ENCODE measurements around the gene CPN1. TPM values are rescaled to one million over a fixed set of nuclear protein-coding genes. Genes with fewer than 3 reads are reported as not detected.
"Not testable (repeated sequence)": the region's sequence is repeated elsewhere in the genome, so short reads cannot be mapped to it uniquely, and the experiment has no call there.

The CPN1 gene
- total and polyA plus RNA-seq, 5 experiments from 2014 or later: not detected

DNA sequence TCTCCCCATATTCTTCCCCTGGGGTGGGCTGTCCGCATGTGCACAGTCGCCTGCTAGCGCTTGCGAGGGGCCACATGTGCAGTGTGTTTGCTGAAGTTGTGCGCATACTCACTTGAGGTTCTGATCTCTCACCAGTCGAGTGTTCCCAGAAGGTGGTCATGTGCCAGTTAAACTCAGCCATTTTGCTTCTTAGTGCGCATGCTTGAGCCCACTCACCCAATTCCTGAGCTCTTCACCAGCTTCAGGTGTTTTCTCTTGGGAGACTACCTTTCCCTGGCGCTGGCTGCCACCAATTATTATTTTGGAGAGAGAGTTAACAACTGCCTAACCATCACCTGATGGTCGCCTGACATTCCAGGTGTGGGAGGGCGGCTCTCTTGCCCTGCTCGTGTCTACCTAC is 25.2 kb upstream of the CPN1 start:
- H3K36me3 Mint-ChIP-seq: peaks cover 0 to 9% (median 0%) of the 10 kb centered on the region in 3 donors
- peaks cover 11 to 26% (median 19%) of the 10 kb centered on the region in 5 donors for H3K27me3 Mint-ChIP-seq
- no peak for ATAC-seq
- no peaks in the 10 kb centered on the region for H3K4me1 Mint-ChIP-seq
- H3K27ac Mint-ChIP-seq: peak overlapping the region in 1 of 10 donors; percentile 29
- POLR2A ChIA-PET: no interaction called here
- no peak for DNase-seq
- H3K9me3 Mint-ChIP-seq: peaks cover 0 to 9% (median 0%) of the 10 kb centered on the region in 9 donors
- H3K4me3 Mint-ChIP-seq: no peak overlapping the region

DNA sequence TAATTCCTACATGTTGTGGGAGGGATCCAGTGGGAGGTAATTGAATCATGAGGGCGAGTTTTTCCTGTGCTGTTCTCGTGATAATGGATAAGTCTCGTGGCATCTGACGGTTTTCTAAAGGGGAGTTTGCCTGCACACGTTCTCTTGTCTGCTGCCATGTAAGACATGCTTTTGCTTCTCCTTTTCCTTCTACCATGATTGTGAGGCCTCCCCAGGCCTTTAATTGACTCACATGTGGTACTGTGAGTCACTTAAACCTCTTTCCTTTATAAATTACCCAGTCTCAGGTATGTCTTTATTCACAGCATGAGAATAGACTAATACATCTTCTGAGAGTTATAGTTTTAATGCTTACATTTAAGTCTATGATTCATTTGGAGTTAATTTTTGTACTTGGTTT is 22.6 kb upstream of the CPN1 start:
- H3K4me3 Mint-ChIP-seq: no peak overlapping the region
- ATAC-seq (no peak), DNase-seq (no peak)
- H3K27ac Mint-ChIP-seq: no peak overlapping the region
- H3K27me3 Mint-ChIP-seq: peaks cover 21 to 43% (median 28%) of the 10 kb centered on the region in 5 donors
- POLR2A ChIA-PET: no interaction called here
- no peaks in the 10 kb centered on the region for H3K4me1 Mint-ChIP-seq
- H3K36me3 Mint-ChIP-seq: peaks cover 0 to 9% (median 0%) of the 10 kb centered on the region in 3 donors
- peaks cover 0 to 9% (median 0%) of the 10 kb centered on the region in 9 donors for H3K9me3 Mint-ChIP-seq

DNA sequence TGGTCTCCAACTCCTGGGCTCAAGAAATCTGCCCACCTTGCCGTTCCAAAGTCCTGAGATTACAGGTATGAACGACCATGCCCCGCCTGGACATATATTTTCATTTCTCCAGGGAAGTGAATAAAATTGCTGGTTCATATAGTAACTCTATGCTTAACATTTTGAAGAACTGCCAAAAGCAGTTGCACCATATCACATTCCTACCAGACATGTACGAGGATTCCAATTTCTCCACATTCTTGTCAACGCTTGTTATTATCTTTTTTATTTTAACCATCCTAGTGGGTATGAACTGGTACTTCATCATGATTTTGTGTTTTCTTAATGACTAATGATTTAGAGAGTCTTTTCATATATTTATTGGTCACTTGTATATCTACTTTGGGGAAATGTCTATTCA is 21.9 kb upstream of the CPN1 start:
- DNase-seq (no peak), ATAC-seq (no peak)
- no peak overlapping the region for H3K27ac Mint-ChIP-seq
- H3K27me3 Mint-ChIP-seq: peaks cover 21 to 43% (median 28%) of the 10 kb centered on the region in 5 donors
- H3K4me3 Mint-ChIP-seq: no peak overlapping the region
- no peaks in the 10 kb centered on the region for H3K4me1 Mint-ChIP-seq
- peaks cover 0 to 9% (median 0%) of the 10 kb centered on the region in 9 donors for H3K9me3 Mint-ChIP-seq
- POLR2A ChIA-PET: no interaction called here
- peaks cover 0 to 9% (median 0%) of the 10 kb centered on the region in 3 donors for H3K36me3 Mint-ChIP-seq

- peaks cover 24 to 43% (median 33%) of the 10 kb centered on the region in 5 donors for H3K27me3 Mint-ChIP-seq
- POLR2A ChIA-PET: no interaction called here
Observed at GRCh38 chr10:100101192-100102076, 19.8 kb upstream of the CPN1 start.

DNA sequence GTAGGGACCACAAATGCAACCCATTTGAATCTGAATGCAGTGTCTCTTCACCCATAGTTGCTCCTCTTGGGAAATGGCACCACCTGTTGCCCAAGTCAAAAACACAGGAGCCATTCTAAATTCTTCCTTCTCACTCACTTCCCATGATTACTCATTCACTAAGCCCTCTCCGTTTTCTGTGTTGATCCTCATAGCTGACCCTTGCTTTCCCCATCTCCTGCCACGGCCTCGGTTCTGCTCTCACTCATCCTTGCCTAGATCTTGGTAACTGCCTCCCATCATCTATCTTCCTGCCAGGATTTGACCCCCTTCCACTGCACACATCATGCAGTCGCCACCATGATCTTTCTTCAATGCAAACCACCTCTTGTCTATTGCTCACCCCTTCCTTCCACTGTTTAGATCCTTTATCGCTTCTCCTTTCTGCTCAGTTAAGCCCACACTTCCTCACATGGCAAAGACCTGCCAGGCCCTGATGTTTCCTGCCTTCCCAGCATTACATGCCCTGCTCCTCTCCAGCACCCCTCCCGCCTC is 19.0 kb upstream of the CPN1 start:
- peaks cover 0 to 13% (median 0%) of the 10 kb centered on the region in 3 donors for H3K36me3 Mint-ChIP-seq
- no peak for DNase-seq
- peaks cover 24 to 43% (median 33%) of the 10 kb centered on the region in 5 donors for H3K27me3 Mint-ChIP-seq
- no peak overlapping the region for H3K4me3 Mint-ChIP-seq
- peaks cover 0 to 9% (median 3%) of the 10 kb centered on the region in 9 donors for H3K9me3 Mint-ChIP-seq
- H3K4me1 Mint-ChIP-seq: peaks cover 0 to 2% (median 0%) of the 10 kb centered on the region in 4 donors
- POLR2A ChIA-PET: no interaction called here
- H3K27ac Mint-ChIP-seq: no peak overlapping the region
- ATAC-seq: no peak

More at GRCh38 chr10:100101192-100102076, 19.8 kb upstream of the CPN1 start:
- Mint-ChIP-seq H3K27ac (no peak overlapping the region), H3K36me3 (peaks cover 0 to 13% (median 0%) of the 10 kb centered on the region in 3 donors), H3K4me3 (no peak overlapping the region), H3K4me1 (peaks cover 0 to 2% (median 0%) of the 10 kb centered on the region in 4 donors), H3K9me3 (peaks cover 0 to 9% (median 3%) of the 10 kb centered on the region in 9 donors)
- ATAC-seq (no peak), DNase-seq (no peak)

DNA sequence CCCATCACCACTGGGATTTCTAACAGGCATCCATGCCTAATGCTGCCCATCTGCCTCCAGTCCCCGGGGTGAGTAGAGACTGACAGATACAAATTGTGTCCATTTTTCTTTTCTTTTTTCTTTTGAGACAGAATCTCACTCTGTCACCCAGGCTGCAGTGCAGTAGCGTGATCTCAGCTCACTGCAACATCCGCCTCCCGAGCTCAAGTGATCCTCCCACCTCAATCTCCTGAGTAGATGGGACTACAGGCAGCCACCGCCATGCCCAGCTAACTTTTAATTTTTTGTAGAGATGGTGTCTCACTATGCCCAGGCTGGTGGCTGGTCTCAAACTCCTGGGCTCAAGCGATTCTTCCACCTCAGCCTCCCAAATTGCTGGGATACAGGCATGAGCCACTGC is 7.6 kb upstream of the CPN1 start:
- Mint-ChIP-seq H3K27ac (no peak overlapping the region), H3K27me3 (peaks cover 10 to 21% (median 19%) of the 10 kb centered on the region in 5 donors), H3K36me3 (no peaks in the 10 kb centered on the region), H3K9me3 (peaks cover 0 to 6% (median 0%) of the 10 kb centered on the region in 9 donors), H3K4me1 (no peaks in the 10 kb centered on the region), H3K4me3 (no peak overlapping the region)
- no peak for DNase-seq
- POLR2A ChIA-PET: no interaction called here
- ATAC-seq: no peak

GRCh38 chr10:100086708-100087107 is 5.0 kb upstream of the CPN1 start:
- H3K27ac Mint-ChIP-seq, DNase-seq, H3K4me3 Mint-ChIP-seq, H3K9me3 Mint-ChIP-seq, H3K4me1 Mint-ChIP-seq, POLR2A ChIA-PET, H3K36me3 Mint-ChIP-seq, ATAC-seq: not testable (repeated sequence)
- peaks cover 17 to 30% (median 26%) of the 10 kb centered on the region in 5 donors for H3K27me3 Mint-ChIP-seq

GRCh38 chr10:100085596-100085995 is 3.9 kb upstream of the CPN1 start:
- no peak overlapping the region for H3K27ac Mint-ChIP-seq
- DNase-seq: no peak
- H3K9me3 Mint-ChIP-seq: no peaks in the 10 kb centered on the region
- no peaks in the 10 kb centered on the region for H3K4me1 Mint-ChIP-seq
- POLR2A ChIA-PET: no interaction called here
- ATAC-seq: no peak
- H3K27me3 Mint-ChIP-seq: peaks cover 20 to 41% (median 31%) of the 10 kb centered on the region in 5 donors
- no peak overlapping the region for H3K4me3 Mint-ChIP-seq
- H3K36me3 Mint-ChIP-seq: no peaks in the 10 kb centered on the region

GRCh38 chr10:100083623-100084022 is 2.0 kb upstream of the CPN1 start:
- POLR2A ChIA-PET: no interaction called here
- H3K4me3 Mint-ChIP-seq: no peak overlapping the region
- no peaks in the 10 kb centered on the region for H3K36me3 Mint-ChIP-seq
- ATAC-seq (no peak), DNase-seq (no peak)
- no peaks in the 10 kb centered on the region for H3K4me1 Mint-ChIP-seq
- H3K9me3 Mint-ChIP-seq: no peaks in the 10 kb centered on the region
- peaks cover 21 to 54% (median 37%) of the 10 kb centered on the region in 5 donors for H3K27me3 Mint-ChIP-seq
- H3K27ac Mint-ChIP-seq: no peak overlapping the region

- H3K4me3 Mint-ChIP-seq, H3K27ac Mint-ChIP-seq, ATAC-seq, H3K4me1 Mint-ChIP-seq, DNase-seq, H3K36me3 Mint-ChIP-seq, H3K9me3 Mint-ChIP-seq, POLR2A ChIA-PET: not testable (repeated sequence)
- H3K27me3 Mint-ChIP-seq: peaks cover 21 to 49% (median 33%) of the 10 kb centered on the region in 5 donors
Observed at GRCh38 chr10:100082276-100082675, 607 bp upstream of the CPN1 start.

- Mint-ChIP-seq H3K4me1 (no peaks in the 10 kb centered on the region), H3K4me3 (no peak overlapping the region), H3K9me3 (no peaks in the 10 kb centered on the region), H3K27me3 (peaks cover 12 to 29% (median 19%) of the 10 kb centered on the region in 5 donors), H3K36me3 (no peaks in the 10 kb centered on the region), H3K27ac (no peak overlapping the region)
- ATAC-seq (no peak), DNase-seq (no peak)
- POLR2A ChIA-PET: no interaction called here
Observed at GRCh38 chr10:100076750-100077149, 4.9 kb downstream of the CPN1 start.

GRCh38 chr10:100075426-100076220 is 6.0 kb downstream of the CPN1 start:
- no peak overlapping the region for H3K27ac Mint-ChIP-seq
- H3K4me1 Mint-ChIP-seq: peaks cover 0 to 2% (median 0%) of the 10 kb centered on the region in 4 donors
- H3K36me3 Mint-ChIP-seq: no peaks in the 10 kb centered on the region
- peaks cover 9 to 18% (median 12%) of the 10 kb centered on the region in 5 donors for H3K27me3 Mint-ChIP-seq
- DNase-seq (no peak), ATAC-seq (no peak)
- POLR2A ChIA-PET: no interaction called here
- no peak overlapping the region for H3K4me3 Mint-ChIP-seq
- no peaks in the 10 kb centered on the region for H3K9me3 Mint-ChIP-seq

GRCh38 chr10:100072514-100072913 is 9.2 kb downstream of the CPN1 start:
- Mint-ChIP-seq H3K4me1 (peaks cover 0 to 2% (median 0%) of the 10 kb centered on the region in 4 donors), H3K4me3 (no peak overlapping the region), H3K27ac (no peak overlapping the region), H3K27me3 (peaks cover 0 to 6% (median 0%) of the 10 kb centered on the region in 5 donors), H3K36me3 (no peaks in the 10 kb centered on the region), H3K9me3 (no peaks in the 10 kb centered on the region)
- DNase-seq (no peak), ATAC-seq (no peak)
- POLR2A ChIA-PET: no interaction called here
